GM18505 (cell line): ENCODE measurements around the gene ATXN1L.
"Not testable (repeated sequence)": the region's sequence is repeated elsewhere in the genome, so short reads cannot be mapped to it uniquely, and the experiment has no call there.

Source experiments
- ATAC-seq: cut with Tn5 transposase; IDR thresholded peaks from one replicate; pipeline ENCODE4 v1.9.1; 2021; ENCODE audit not compliant: unreplicated experiment
- POLR2A ChIP-seq: IDR thresholded peaks from 4 replicates; pipeline ENCODE4 v1.6.1; 2011; ENCODE audit warnings: borderline replicate concordance; ENCODE audit not compliant: insufficient read depth, insufficient read length; ENCODE audit errors: extremely low read depth

Gene ATXN1L

DNA sequence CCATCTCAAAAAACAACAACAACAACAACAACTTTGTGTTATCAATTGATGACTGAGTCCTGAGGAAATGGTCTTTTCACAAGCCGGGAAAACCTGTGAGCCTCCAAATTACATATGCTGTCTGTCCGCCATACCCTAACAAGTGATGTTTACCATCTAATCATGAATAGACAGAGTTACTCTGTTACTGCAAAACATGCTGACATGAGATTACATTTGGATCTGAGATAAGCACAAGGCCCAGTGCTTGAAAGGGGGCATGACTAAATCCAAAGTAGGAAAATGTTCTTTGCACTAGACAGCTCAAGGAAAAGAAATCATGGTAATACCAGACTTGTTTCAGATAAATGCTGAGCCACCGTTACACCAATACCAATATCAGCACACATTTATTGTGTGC lies 8.6 kb upstream of the ATXN1L start:
- no peak for ATAC-seq
- no peak for TF ChIP-seq POLR2A

- no peak for TF ChIP-seq POLR2A
- ATAC-seq, result no peak
These were observed 5.7 kb upstream of the ATXN1L start for GRCh38 chr16:71840052-71840451.

- no peak for ATAC-seq
- TF ChIP-seq POLR2A, result no peak
These were observed 2.2 kb upstream of the ATXN1L start for GRCh38 chr16:71843572-71843971.

DNA sequence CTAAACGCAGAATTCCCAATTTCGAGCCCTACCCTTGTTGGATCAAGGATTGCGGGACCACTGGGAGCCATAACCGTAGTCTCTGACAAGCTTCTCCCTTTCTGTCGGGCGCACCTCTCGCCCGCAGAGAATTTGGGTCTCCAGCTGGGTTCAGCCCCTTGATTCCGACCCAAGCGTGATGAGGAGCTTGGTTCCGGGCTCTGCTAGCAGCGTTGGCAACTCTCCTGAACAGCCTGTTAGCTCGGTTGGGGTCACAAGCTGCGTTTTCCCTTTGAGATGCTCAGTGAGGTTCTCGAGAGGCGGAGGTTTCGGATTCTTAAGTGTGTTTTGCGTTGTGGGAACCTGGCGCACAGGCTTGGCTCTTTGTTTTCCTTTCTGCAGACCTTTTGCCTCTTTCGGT lies 655 bp downstream of the ATXN1L start:
- no peak for TF ChIP-seq POLR2A
- no peak for ATAC-seq

GRCh38 chr16:71847096-71847495 lies 1.3 kb downstream of the ATXN1L start:
- ATAC-seq, result no peak
- TF ChIP-seq POLR2A, result no peak

DNA sequence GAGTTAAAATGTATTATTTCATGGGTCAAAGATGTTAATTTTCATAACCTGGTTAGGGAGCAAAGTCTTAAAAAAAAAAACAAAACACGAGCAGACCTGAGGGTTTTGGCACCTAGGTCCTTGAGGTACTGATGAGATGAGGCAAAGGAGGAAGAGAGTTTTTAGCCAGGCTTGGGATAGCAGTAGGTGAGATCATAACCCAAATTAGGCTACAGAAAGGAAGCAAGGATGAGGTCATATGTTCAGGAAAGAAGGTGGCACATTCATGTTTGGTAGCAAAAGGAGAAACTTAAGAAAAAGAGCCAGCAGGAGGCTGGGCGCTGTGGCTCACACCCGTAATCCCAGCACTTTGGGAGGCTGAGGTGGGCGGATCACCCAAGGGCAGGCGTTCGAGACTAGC lies 2.8 kb downstream of the ATXN1L start:
- no peak for ATAC-seq

GRCh38 chr16:71851746-71852145 lies 6.0 kb downstream of the ATXN1L start:
- TF ChIP-seq POLR2A, result no peak
- ATAC-seq, result no peak

More for the DNA sequence above, 2.8 kb downstream of the ATXN1L start:
- TF ChIP-seq POLR2A, result no peak

GRCh38 chr16:71852158-71852557 lies 6.4 kb downstream of the ATXN1L start:
- no peak for TF ChIP-seq POLR2A

GRCh38 chr16:71852561-71852960 lies 6.8 kb downstream of the ATXN1L start:
- ATAC-seq, result no peak
- TF ChIP-seq POLR2A, result no peak

More at GRCh38 chr16:71852158-71852557, 6.4 kb downstream of the ATXN1L start:
- ATAC-seq, result no peak

- TF ChIP-seq POLR2A, result no peak
- ATAC-seq, result peak; percentile 61
These were observed 7.6 kb downstream of the ATXN1L start for GRCh38 chr16:71853413-71853812.

DNA sequence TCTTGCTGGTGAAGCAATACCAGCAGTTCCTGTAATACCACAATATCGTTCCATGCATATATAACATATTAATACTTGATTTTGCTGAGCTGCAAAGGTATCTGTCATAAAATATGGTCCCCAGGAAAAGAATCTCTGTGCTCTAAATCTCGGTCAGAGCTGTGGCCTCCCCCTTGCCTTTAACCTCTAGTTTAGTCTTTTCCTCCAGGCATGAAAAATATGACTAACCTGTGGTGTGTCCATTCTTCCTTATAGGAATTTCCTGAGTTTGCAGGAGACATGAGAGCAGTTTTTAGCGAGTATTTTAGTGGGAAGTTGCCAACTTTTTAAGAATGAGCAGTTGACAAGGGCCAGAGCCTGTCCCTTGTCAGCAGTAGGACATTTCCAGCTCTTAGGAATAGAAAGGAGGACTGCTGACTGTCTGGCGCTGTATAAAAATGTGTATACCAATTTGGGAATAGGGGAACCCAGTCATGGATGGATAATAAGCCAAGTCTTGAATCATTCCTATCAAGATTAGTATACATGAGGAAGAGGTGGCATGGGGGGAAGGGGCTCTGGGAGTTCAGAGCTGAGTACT lies 8.7 kb downstream of the ATXN1L start:
- no peak for ATAC-seq

DNA sequence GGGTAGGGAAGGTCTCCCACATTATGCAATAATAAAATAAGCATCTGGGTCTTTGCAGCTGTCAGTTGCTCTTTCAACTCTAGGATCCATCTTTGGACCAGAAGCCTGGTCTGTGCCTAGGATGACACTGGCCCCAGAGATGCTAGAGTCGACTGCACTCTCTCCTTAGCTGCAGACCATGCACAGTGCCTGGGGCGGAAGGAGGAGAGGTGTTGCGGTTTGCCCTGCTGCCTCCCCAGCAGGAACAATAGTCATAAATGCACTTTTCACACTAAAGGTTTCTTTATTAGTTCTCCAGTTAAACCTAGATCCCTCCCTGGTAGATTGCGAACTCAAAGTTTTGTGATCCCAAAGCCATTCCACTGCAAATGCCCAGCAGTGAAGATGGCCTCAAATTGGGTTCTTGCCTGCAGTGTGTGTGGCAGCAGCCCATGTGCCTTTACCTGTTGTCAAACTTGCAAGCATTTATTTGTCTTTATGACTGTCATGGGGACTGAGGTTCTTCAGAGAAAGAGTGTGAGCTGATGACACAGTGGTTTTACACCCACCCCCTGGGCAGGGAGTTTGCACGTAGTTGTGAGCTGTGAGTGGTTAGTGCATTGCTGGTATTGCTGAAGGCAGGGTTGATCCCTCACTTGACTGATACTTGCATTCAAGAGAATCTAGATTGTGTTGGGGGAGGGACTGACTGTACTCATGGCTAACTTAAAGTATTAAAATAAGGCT lies 10.3 kb downstream of the ATXN1L start:
- TF ChIP-seq POLR2A, result no peak
- no peak for ATAC-seq

More for the DNA sequence above, 8.7 kb downstream of the ATXN1L start:
- TF ChIP-seq POLR2A, result no peak

DNA sequence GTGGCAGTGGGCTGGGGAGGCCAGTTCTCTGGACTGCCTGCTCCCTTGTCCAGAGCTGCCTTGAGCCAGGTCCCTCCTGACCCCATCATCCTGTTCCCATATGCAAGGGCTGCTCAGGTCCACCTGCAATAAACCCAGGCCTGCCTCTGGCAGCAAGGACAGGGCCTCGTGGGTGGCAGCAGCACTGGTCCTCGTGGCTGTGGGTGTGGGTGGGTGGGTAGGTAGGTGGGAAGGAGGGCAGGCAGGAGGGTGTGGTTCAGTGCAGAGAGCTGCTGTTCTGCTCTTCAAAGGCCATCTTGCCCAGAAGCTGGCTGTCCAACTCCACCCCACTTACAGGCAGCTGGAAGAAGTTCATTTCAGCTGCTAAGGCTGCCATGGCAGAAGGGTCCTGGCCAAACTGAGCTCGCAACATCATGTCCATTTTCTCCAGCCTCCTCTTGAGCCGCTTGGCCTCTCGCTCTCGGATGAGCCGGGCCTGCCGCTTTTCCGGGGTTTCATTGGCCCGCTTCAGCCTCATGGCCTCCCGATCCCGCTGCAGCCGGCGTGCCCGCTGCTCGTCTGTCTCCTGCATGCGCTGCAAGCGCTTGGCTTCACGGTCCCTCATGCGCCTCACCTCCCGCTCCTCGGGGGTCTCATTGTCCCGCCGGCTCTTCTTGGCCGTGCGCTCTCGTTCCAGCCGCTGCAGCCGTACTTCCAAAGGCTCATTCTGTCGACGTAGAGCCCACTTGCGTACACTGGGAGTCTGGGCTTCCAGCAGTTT lies 14.2 kb downstream of the ATXN1L start:
- ATAC-seq, result no peak
- no peak for TF ChIP-seq POLR2A

DNA sequence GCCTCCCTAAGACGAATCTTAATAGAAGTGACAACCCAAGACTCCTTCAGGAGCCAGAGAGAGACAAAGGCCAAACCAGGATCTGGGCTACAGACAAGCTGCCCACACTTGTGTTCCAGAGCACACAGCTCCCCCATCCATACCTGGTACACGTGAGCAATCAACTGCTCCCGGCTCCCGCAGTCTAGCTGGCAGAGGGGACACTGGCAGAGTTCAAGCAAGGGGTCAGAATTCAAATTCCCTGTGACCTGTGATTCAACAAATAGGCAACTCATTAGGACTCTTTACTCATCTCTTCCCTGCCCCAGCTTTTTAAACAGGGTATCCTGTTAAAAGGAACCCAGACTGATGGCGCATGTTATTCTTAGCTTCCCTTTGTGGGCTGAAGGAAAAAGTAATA lies 18.2 kb downstream of the ATXN1L start:
- ATAC-seq, result no peak
- TF ChIP-seq POLR2A, result no peak

DNA sequence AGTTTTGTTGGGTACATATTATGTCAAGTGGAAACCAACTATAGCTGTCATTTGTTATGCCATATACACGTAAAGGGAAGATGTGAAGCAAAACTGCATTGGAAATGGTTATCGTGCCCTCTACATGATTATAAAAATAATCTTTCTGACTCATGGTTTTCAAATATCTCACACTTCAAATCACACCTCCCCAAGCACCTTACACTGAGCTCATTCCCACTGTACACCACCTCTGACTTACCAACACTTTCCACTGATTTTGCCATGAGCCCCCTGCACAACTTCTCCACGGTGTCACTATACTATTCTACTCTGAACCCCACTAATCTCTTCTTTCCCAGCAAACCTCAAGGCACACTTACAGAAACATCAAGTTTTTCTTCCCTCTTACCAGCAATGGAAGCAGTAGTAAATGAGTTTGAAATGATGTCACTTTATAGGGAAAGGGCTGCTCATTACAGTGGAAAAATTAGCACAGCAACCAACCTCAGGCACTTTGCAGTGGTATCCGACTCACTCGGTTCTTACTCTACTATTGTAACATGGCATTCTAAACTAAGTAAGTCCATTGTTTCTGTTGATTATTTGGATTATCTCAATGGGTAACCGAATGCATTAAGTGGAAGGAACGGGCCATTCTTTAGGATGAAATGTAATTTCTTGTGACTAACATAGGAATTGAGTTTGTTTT lies 19.5 kb downstream of the ATXN1L start:
- no peak for TF ChIP-seq POLR2A
- ATAC-seq, result no peak

DNA sequence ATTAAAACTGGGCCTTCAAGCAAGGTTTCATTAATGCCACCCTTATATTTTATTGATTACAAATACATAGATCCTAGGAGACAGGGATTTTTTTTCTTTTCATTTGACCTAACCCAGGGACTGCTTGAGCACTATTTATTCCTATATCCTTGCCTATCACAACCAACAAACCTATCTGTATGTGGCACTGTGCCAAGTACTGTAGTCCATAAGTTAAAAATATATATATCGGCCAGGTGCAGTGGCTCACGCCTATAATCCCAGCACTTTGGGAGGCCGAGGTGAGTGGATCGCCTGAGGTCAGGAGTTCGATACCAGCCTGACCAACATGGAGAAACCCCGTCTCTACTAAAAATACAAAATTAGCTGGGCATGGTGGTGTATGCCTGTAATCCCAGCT lies 21.4 kb downstream of the ATXN1L start:
- ATAC-seq, result not testable (repeated sequence)
